WTC11 (cell line): ENCODE measurements around the gene C12orf75. TPM values are rescaled to one million over a fixed set of nuclear protein-coding genes. Genes with fewer than 3 reads are reported as not detected.

Experiments used
- ATAC-seq: fragments of 200-7000 bp; cut with Tn5 transposase; 2 replicates; pipeline ENCODE4 v1.10.0; 2021; ENCODE audit warnings: mild to moderate bottlenecking, moderate library complexity
- CTCF ChIA-PET: fragments of 300-600 bp; sonication (Branson Sonifier 250); formaldehyde crosslinking; loops from one replicate; lab custom pipeline; 2021; ENCODE audit warnings: antibody characterized with exemption; lab: Charles Lee
- POLR2A ChIA-PET: fragments of 350-600 bp; sonication (Branson Sonifier 250); formaldehyde crosslinking; loops from one replicate; lab custom pipeline; 2021; ENCODE audit warnings: antibody characterized with exemption; lab: Charles Lee
- DNase-seq: peaks from one replicate; pipeline ENCODE4 v3.0.0; 2021; ENCODE audit warnings: low spot score
- H3K27ac Mint-ChIP-seq: 2 replicates; pipeline ENCODE4 v1.8.0; 2021; ENCODE audit warnings: mixed read lengths
- H3K27me3 Mint-ChIP-seq: 2 replicates; pipeline ENCODE4 v1.8.0; 2021; ENCODE audit warnings: low read depth, mild to moderate bottlenecking, moderate library complexity, mixed read lengths
- H3K36me3 Mint-ChIP-seq: 2 replicates; pipeline ENCODE4 v1.8.0; 2021; ENCODE audit warnings: mixed read lengths
- H3K4me1 Mint-ChIP-seq: 2 replicates; pipeline ENCODE4 v1.8.0; 2022; ENCODE audit warnings: mixed read lengths
- H3K4me3 Mint-ChIP-seq: 2 replicates; pipeline ENCODE4 v1.8.0; 2021; ENCODE audit warnings: mild to moderate bottlenecking, moderate library complexity, mixed read lengths
- H3K9me3 Mint-ChIP-seq: 2 replicates; pipeline ENCODE4 v1.8.0; 2021; ENCODE audit warnings: mixed read lengths
- AR ChIP-seq: fragments of 250-450 bp; sonication (Bioruptor Pico); IDR thresholded peaks from 2 replicates; pipeline ENCODE4 v1.9.0; 2021; ENCODE audit warnings: mild to moderate bottlenecking
- CBFB ChIP-seq: sonication (generic); formaldehyde crosslinking; IDR thresholded peaks from 2 replicates; pipeline ENCODE4 v1.8.1; 2022; ENCODE audit warnings: mild to moderate bottlenecking, low read depth, missing genetic modification reagents
- CDX4 ChIP-seq: fragments of 250-450 bp; sonication (Bioruptor Pico); IDR thresholded peaks from 2 replicates; pipeline ENCODE4 v1.9.0; 2021; ENCODE audit warnings: moderate library complexity, mild to moderate bottlenecking, inconsistent platforms, borderline replicate concordance
- CTCF ChIP-seq: fragments of 200-600 bp; IDR thresholded peaks from 2 replicates; pipeline ENCODE4 v1.8.0; 2022; ENCODE audit warnings: antibody characterized with exemption
- ESRRA ChIP-seq: sonication (generic); formaldehyde crosslinking; IDR thresholded peaks from 2 replicates; pipeline ENCODE4 v1.8.1; 2022; ENCODE audit warnings: mild to moderate bottlenecking, missing genetic modification reagents, borderline replicate concordance
- FOXP4 ChIP-seq: sonication (generic); formaldehyde crosslinking; IDR thresholded peaks from 2 replicates; pipeline ENCODE4 v1.8.0; 2022; ENCODE audit warnings: mild to moderate bottlenecking, missing genetic modification reagents
- HMGA2 ChIP-seq: fragments of 250-450 bp; sonication (Bioruptor Pico); IDR thresholded peaks from 2 replicates; pipeline ENCODE4 v1.4.0; 2021; ENCODE audit warnings: mild to moderate bottlenecking, moderate library complexity
- IRF1 ChIP-seq: sonication (generic); formaldehyde crosslinking; IDR thresholded peaks from 2 replicates; pipeline ENCODE4 v1.8.0; 2023; ENCODE audit warnings: missing genetic modification reagents
- JAZF1 ChIP-seq: fragments of 250-450 bp; sonication (Bioruptor Pico); IDR thresholded peaks from 2 replicates; pipeline ENCODE4 v1.9.0; 2021; ENCODE audit warnings: moderate library complexity, mild to moderate bottlenecking, inconsistent platforms
- MLX ChIP-seq: sonication (generic); formaldehyde crosslinking; IDR thresholded peaks from 2 replicates; pipeline ENCODE4 v1.8.1; 2023; ENCODE audit warnings: mild to moderate bottlenecking, missing genetic modification reagents, moderate library complexity
- NFE2L1 ChIP-seq: sonication (generic); formaldehyde crosslinking; IDR thresholded peaks from 2 replicates; pipeline ENCODE4 v1.8.1; 2023; ENCODE audit warnings: missing genetic modification reagents
- NR1H2 ChIP-seq: sonication (generic); formaldehyde crosslinking; IDR thresholded peaks from 2 replicates; pipeline ENCODE4 v1.9.0; 2021; ENCODE audit warnings: mild to moderate bottlenecking, moderate library complexity, missing genetic modification reagents
- NR3C1 ChIP-seq: sonication (generic); formaldehyde crosslinking; conservative IDR thresholded peaks from 2 replicates; pipeline ENCODE4 v1.8.1; 2023; ENCODE audit warnings: low read depth, mild to moderate bottlenecking, missing genetic modification reagents
- PRRX2 ChIP-seq: fragments of 250-450 bp; sonication (Bioruptor Pico); IDR thresholded peaks from 2 replicates; pipeline ENCODE4 v1.8.0; 2021; ENCODE audit warnings: mild to moderate bottlenecking
- SOX15 ChIP-seq: fragments of 250-450 bp; sonication (Bioruptor Pico); IDR thresholded peaks from 2 replicates; pipeline ENCODE4 v1.9.0; 2021; ENCODE audit warnings: mild to moderate bottlenecking
- ZNF281 ChIP-seq: sonication (generic); formaldehyde crosslinking; IDR thresholded peaks from 2 replicates; pipeline ENCODE4 v1.8.0; 2023; ENCODE audit warnings: mild to moderate bottlenecking, missing genetic modification reagents
- ZNF512 ChIP-seq: sonication (generic); formaldehyde crosslinking; IDR thresholded peaks from 2 replicates; pipeline ENCODE4 v1.8.1; 2022; ENCODE audit warnings: missing genetic modification reagents, borderline replicate concordance
- total RNA-seq: library from RNA; stranded (reverse); gene quantifications from 3 replicates; pipeline ENCODE4 v1.2.3, GENCODE V29; 2021

The C12orf75 gene
- total RNA-seq, 1 experiment from 2014 or later = 25.5 TPM

- H3K36me3 Mint-ChIP-seq = no peaks in the 10 kb centered on the region; the same call in 1 of the 2 replicates
- TF ChIP-seq HMGA2 (CRISPR knock-in tag) (no peak), JAZF1 (CRISPR knock-in tag) (no peak), NR3C1 (CRISPR knock-in tag) (no peak), ZNF281 (no peak)
- TF ChIP-seq, all 79 proteins: peak for 0
- Mint-ChIP-seq H3K9me3 (peaks cover 8% of the 10 kb centered on the region), H3K4me1 (no peaks in the 10 kb centered on the region), H3K4me3 (no peak overlapping the region), H3K27ac (no peak overlapping the region), H3K27me3 (no peaks in the 10 kb centered on the region)
- ATAC-seq (no peak), DNase-seq (no peak)
- ChIA-PET POLR2A (no interaction called here), CTCF (interaction anchor here (1.2 to 2.3 kb wide), 4 partner anchors 8 to 863 kb away, joined by 3 to 18 read pairs (median 4); no protein-coding TSS in a partner anchor)
These were observed 89.1 kb downstream of the C12orf75 start for GRCh38 chr12:105419606-105420005.

- POLR2A ChIA-PET = no interaction called here
- Mint-ChIP-seq H3K4me3 (no peak overlapping the region), H3K4me1 (no peaks in the 10 kb centered on the region), H3K27me3 (no peaks in the 10 kb centered on the region), H3K36me3 (no peaks in the 10 kb centered on the region; the same call in 1 of the 2 replicates), H3K27ac (no peak overlapping the region)
- no peak for DNase-seq
- TF ChIP-seq CDX4 (CRISPR knock-in tag) (no peak), AR (CRISPR knock-in tag) (no peak), PRRX2 (CRISPR knock-in tag) (no peak), SOX15 (CRISPR knock-in tag) (no peak), MLX (CRISPR knock-in tag) (no peak), IRF1 (CRISPR knock-in tag) (no peak), ESRRA (CRISPR knock-in tag) (no peak), ZNF512 (CRISPR knock-in tag) (no peak), CBFB (CRISPR knock-in tag) (no peak), NFE2L1 (CRISPR knock-in tag) (no peak), CTCF (no peak), FOXP4 (CRISPR knock-in tag) (no peak), NR1H2 (no peak)
- TF ChIP-seq, all 79 proteins: peak for 0
- peaks cover 9% of the 10 kb centered on the region for H3K9me3 Mint-ChIP-seq
- CTCF ChIA-PET = interaction anchor here (0.5 to 2.3 kb wide), 26 partner anchors 10 to 862 kb away, joined by 3 to 22 read pairs (median 4); no protein-coding TSS in a partner anchor
- no peak for ATAC-seq
These were observed 89.6 kb downstream of the C12orf75 start for GRCh38 chr12:105420046-105420445.
